ENCODE results near the gene MCF2L2. TPM values are rescaled to one million over a fixed set of nuclear protein-coding genes. Genes with fewer than 3 reads are reported as not detected.
"Not testable (repeated sequence)": the region's sequence is repeated elsewhere in the genome, so short reads cannot be mapped to it uniquely, and the experiment has no call there.

MCF2L2 gene
- total RNA-seq, 2 experiments from 2014 or later: 6.5 to 8.2 TPM

GRCh38 chr3:183247011-183247589, 181.3 kb downstream of the MCF2L2 start:
- Mint-ChIP-seq H3K4me1 (peaks cover 2% of the 10 kb centered on the region), H3K4me3 (no peak overlapping the region), H3K9me3 (peaks cover 5% of the 10 kb centered on the region), H3K27ac (no peak overlapping the region), H3K36me3 (peaks cover 11% of the 10 kb centered on the region), H3K27me3 (peaks cover 5% of the 10 kb centered on the region)
- ATAC-seq (ENCODE audit: low read depth): no peak
- POLR2A ChIA-PET: no interaction called here
- DNase-seq: no peak

GRCh38 chr3:183244981-183245476, 183.4 kb downstream of the MCF2L2 start:
- Mint-ChIP-seq H3K27ac (no peak overlapping the region), H3K4me3 (no peak overlapping the region), H3K9me3 (peaks cover 13% of the 10 kb centered on the region), H3K27me3 (peaks cover 5% of the 10 kb centered on the region), H3K4me1 (peaks cover 2% of the 10 kb centered on the region), H3K36me3 (peaks cover 23% of the 10 kb centered on the region)
- DNase-seq (no peak), ATAC-seq (ENCODE audit: low read depth) (no peak)
- POLR2A ChIA-PET: no interaction called here

- DNase-seq (no peak), ATAC-seq (ENCODE audit: low read depth) (no peak)
- POLR2A ChIA-PET: no interaction called here
- Mint-ChIP-seq H3K4me1 (peaks cover 2% of the 10 kb centered on the region), H3K9me3 (peaks cover 18% of the 10 kb centered on the region), H3K36me3 (peaks cover 30% of the 10 kb centered on the region), H3K27me3 (peaks cover 13% of the 10 kb centered on the region), H3K27ac (no peak overlapping the region), H3K4me3 (no peak overlapping the region)
These were observed 184.2 kb downstream of the MCF2L2 start for GRCh38 chr3:183244219-183244618.

GRCh38 chr3:183242431-183242830, 186.0 kb downstream of the MCF2L2 start:
- no peak for ATAC-seq (ENCODE audit: low read depth)
- peaks cover 18% of the 10 kb centered on the region for H3K9me3 Mint-ChIP-seq
- H3K27me3 Mint-ChIP-seq: peaks cover 10% of the 10 kb centered on the region
- H3K4me3 Mint-ChIP-seq: no peak overlapping the region
- H3K36me3 Mint-ChIP-seq: peaks cover 30% of the 10 kb centered on the region
- POLR2A ChIA-PET: no interaction called here
- no peak for DNase-seq
- no peak overlapping the region for H3K27ac Mint-ChIP-seq
- H3K4me1 Mint-ChIP-seq: peaks cover 2% of the 10 kb centered on the region

- H3K9me3 Mint-ChIP-seq: peaks cover 18% of the 10 kb centered on the region
- peaks cover 10% of the 10 kb centered on the region for H3K27me3 Mint-ChIP-seq
- DNase-seq (no peak), ATAC-seq (ENCODE audit: low read depth) (no peak)
- peaks cover 30% of the 10 kb centered on the region for H3K36me3 Mint-ChIP-seq
- no peak overlapping the region for H3K27ac Mint-ChIP-seq
- POLR2A ChIA-PET: no interaction called here
- H3K4me3 Mint-ChIP-seq: no peak overlapping the region
- H3K4me1 Mint-ChIP-seq: peaks cover under 1% of the 10 kb centered on the region
These were observed 189.4 kb downstream of the MCF2L2 start for GRCh38 chr3:183239046-183239445.

GRCh38 chr3:183233966-183234365, 194.5 kb downstream of the MCF2L2 start:
- H3K4me3 Mint-ChIP-seq: no peak overlapping the region
- no peak overlapping the region for H3K27ac Mint-ChIP-seq
- no peaks in the 10 kb centered on the region for H3K9me3 Mint-ChIP-seq
- no peaks in the 10 kb centered on the region for H3K27me3 Mint-ChIP-seq
- DNase-seq: no peak
- H3K36me3 Mint-ChIP-seq: no peaks in the 10 kb centered on the region
- no peak for ATAC-seq (ENCODE audit: low read depth)
- H3K4me1 Mint-ChIP-seq: peaks cover 2% of the 10 kb centered on the region
- POLR2A ChIA-PET: no interaction called here

GRCh38 chr3:183230826-183231225, 197.6 kb downstream of the MCF2L2 start:
- POLR2A ChIA-PET: no interaction called here

GRCh38 chr3:183230251-183230650, 198.2 kb downstream of the MCF2L2 start:
- H3K27ac Mint-ChIP-seq; ATAC-seq (ENCODE audit: low read depth); H3K4me3 Mint-ChIP-seq; H3K4me1 Mint-ChIP-seq; DNase-seq; POLR2A ChIA-PET; H3K27me3 Mint-ChIP-seq; H3K9me3 Mint-ChIP-seq; H3K36me3 Mint-ChIP-seq: not testable (repeated sequence)

More at GRCh38 chr3:183230826-183231225, 197.6 kb downstream of the MCF2L2 start:
- Mint-ChIP-seq H3K4me1 (peaks cover 2% of the 10 kb centered on the region), H3K9me3 (no peaks in the 10 kb centered on the region), H3K4me3 (no peak overlapping the region), H3K36me3 (peaks cover 5% of the 10 kb centered on the region), H3K27me3 (no peaks in the 10 kb centered on the region), H3K27ac (no peak overlapping the region)
- ATAC-seq (ENCODE audit: low read depth) (no peak), DNase-seq (no peak)

GRCh38 chr3:183229178-183229577, 199.2 kb downstream of the MCF2L2 start:
- Mint-ChIP-seq H3K27ac (no peak overlapping the region), H3K27me3 (no peaks in the 10 kb centered on the region), H3K4me1 (peaks cover 10% of the 10 kb centered on the region), H3K36me3 (peaks cover 5% of the 10 kb centered on the region), H3K4me3 (no peak overlapping the region), H3K9me3 (no peaks in the 10 kb centered on the region)
- DNase-seq: no peak
- POLR2A ChIA-PET: no interaction called here
- no peak for ATAC-seq (ENCODE audit: low read depth)

- no peak overlapping the region for H3K4me3 Mint-ChIP-seq
- peaks cover 8% of the 10 kb centered on the region for H3K36me3 Mint-ChIP-seq
- H3K4me1 Mint-ChIP-seq: peaks cover 15% of the 10 kb centered on the region
- no peak for ATAC-seq (ENCODE audit: low read depth)
- H3K27me3 Mint-ChIP-seq: no peaks in the 10 kb centered on the region
- H3K27ac Mint-ChIP-seq: no peak overlapping the region
- no peaks in the 10 kb centered on the region for H3K9me3 Mint-ChIP-seq
- POLR2A ChIA-PET: interaction anchor here (0.6 kb wide), 1 partner anchor 113 kb away, joined by 3 read pairs; no protein-coding TSS in a partner anchor
- DNase-seq: no peak
These were observed 200.8 kb downstream of the MCF2L2 start for GRCh38 chr3:183227586-183227985.

- H3K36me3 Mint-ChIP-seq: peaks cover 8% of the 10 kb centered on the region
- H3K4me1 Mint-ChIP-seq: peaks cover 15% of the 10 kb centered on the region
- ATAC-seq (ENCODE audit: low read depth): no peak
- POLR2A ChIA-PET: no interaction called here
- no peaks in the 10 kb centered on the region for H3K27me3 Mint-ChIP-seq
- no peak overlapping the region for H3K4me3 Mint-ChIP-seq
- no peaks in the 10 kb centered on the region for H3K9me3 Mint-ChIP-seq
- no peak for DNase-seq
- no peak overlapping the region for H3K27ac Mint-ChIP-seq
These were observed 202.0 kb downstream of the MCF2L2 start for GRCh38 chr3:183226333-183226890.

- DNase-seq (peak; percentile 41), ATAC-seq (ENCODE audit: low read depth) (peak; percentile 97)
- Mint-ChIP-seq H3K27ac (peak overlapping the region; percentile 72), H3K4me1 (peaks cover 15% of the 10 kb centered on the region), H3K27me3 (no peaks in the 10 kb centered on the region), H3K4me3 (peak overlapping the region; percentile 66), H3K9me3 (no peaks in the 10 kb centered on the region), H3K36me3 (peaks cover 8% of the 10 kb centered on the region)
- POLR2A ChIA-PET: no interaction called here
These were observed 204.0 kb downstream of the MCF2L2 start for GRCh38 chr3:183224180-183224970.

- Mint-ChIP-seq H3K4me3 (no peak overlapping the region), H3K4me1 (peaks cover 23% of the 10 kb centered on the region), H3K27ac (no peak overlapping the region), H3K9me3 (no peaks in the 10 kb centered on the region), H3K36me3 (peaks cover 10% of the 10 kb centered on the region), H3K27me3 (no peaks in the 10 kb centered on the region)
- POLR2A ChIA-PET: interaction anchor here (0.7 kb wide), 1 partner anchor 137 kb away, joined by 3 read pairs; no protein-coding TSS in a partner anchor
- DNase-seq (no peak), ATAC-seq (ENCODE audit: low read depth) (no peak)
These were observed 205.7 kb downstream of the MCF2L2 start for GRCh38 chr3:183222631-183223235.

All from activated naive CD8-positive, alpha-beta T cell treated with anti-CD3 and anti-CD28 coated beads, Interleukin-2, amount 10 ng/mL, durations not matched to agents 7 days and 5 days (primary cell).